GM18867 (cell line): Measurements from ENCODE around the gene FTO.

ENCODE experiments used
- ATAC-seq: cut with Tn5 transposase; IDR thresholded peaks from one replicate; pipeline ENCODE4 v1.9.1; 2021; ENCODE audit warnings: mild to moderate bottlenecking, moderate library complexity; ENCODE audit not compliant: unreplicated experiment

Gene FTO

DNA sequence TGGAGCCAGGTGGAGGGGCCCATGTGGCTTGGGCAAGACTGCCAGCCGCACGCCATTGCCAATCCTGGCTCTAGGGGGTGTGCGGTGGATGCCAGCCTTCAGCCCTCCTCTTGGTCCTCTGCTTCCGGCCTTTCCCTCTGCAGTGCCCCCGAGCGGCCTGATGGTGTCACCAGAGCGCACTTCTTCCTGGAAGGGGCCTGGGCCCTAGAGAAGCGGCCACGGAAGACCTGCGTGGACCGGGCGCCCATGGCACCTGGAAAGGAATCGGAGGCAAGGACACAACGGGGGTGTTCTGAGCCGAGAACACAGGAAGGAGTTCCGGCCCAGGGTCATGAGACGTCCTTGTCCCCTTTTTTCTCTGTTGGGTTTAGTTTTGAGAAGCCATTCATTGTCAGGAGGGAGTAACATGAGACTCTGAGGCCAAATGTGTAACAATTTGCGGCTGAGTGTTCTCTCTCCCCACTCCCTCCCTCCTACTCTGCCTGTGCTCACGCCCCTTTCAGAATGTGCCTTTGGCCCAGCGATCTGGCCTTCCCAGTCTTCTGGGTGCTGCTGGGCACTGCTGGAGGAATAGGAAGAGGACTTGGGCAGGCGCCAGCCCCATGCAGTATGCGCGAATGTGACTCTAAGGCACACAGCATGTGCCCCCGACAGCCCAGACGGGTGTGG lies 489.8 kb downstream of the FTO start:
- peak; percentile 96 for ATAC-seq

DNA sequence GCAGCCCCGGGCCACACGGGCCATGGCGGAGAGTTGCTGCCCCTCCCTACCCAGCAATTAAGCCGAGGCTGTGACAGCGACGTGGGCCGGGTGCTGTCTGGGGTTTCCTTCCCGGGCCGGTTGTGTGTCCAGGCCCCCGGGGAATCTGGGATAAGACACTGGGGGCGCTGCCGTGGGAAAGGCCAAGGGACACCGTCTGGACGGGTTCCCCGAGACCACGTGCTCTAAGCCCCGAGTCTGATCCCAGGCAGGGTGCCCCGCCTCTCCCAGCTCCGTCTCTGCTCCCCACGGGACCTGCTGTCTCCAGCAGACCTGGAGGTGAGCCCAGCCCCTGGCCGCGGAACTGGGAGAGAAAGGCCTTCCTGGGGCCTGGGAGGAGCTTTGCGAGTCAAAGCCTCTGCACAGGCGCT lies 490.4 kb downstream of the FTO start:
- ATAC-seq: no peak

GRCh38 chr16:54197758-54198157 lies 493.8 kb downstream of the FTO start:
- no peak for ATAC-seq

- no peak for ATAC-seq
Measured at GRCh38 chr16:54199487-54200160, 495.7 kb downstream of the FTO start.

DNA sequence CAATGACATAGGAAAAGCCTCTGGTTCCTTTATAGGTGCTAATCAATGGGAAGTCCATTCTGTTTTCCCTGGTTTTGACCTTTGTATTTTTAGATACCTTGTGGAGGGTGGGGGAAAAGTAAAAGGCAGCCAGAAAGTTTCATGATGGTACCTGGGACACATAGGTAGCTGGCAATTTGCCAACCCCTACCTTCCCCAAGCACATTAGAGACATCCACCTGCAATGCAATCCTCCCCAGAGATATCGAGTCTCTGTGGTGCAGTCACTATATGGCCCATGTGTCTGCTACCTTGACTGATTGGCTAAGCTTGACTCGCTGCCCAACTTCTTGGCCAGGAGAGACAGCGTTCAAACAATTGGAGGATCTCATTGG lies 496.2 kb downstream of the FTO start:
- ATAC-seq: no peak

GRCh38 chr16:54200720-54201119 lies 496.8 kb downstream of the FTO start:
- no peak for ATAC-seq

GRCh38 chr16:54201200-54201599 lies 497.2 kb downstream of the FTO start:
- no peak for ATAC-seq
